Brain microvascular endothelial cell (primary cell): Measurements from ENCODE around the gene AMDHD1.

Source experiments
- DNase-seq: peaks from one replicate; pipeline ENCODE4 v3.0.0-alpha.2; 2020
- H3K27ac ChIP-seq: fragments of 250-450 bp; sonication (Bioruptor Pico); 2 replicates; pipeline ENCODE4 v1.5.1; 2020; ENCODE audit warnings: mild to moderate bottlenecking, moderate library complexity
- H3K27me3 ChIP-seq: fragments of 250-450 bp; sonication (Bioruptor Pico); replicated peaks from 2 replicates; pipeline ENCODE4 v1.5.1; 2020; ENCODE audit warnings: mild to moderate bottlenecking
- H3K36me3 ChIP-seq: fragments of 250-450 bp; sonication (Bioruptor Pico); replicated peaks from 2 replicates; pipeline ENCODE4 v1.5.1; 2020; ENCODE audit warnings: mild to moderate bottlenecking
- H3K4me3 ChIP-seq: 2 replicates; pipeline ENCODE4 v1.5.1; 2011; ENCODE audit warnings: low read depth, mild to moderate bottlenecking, control low read depth, low read length, moderate library complexity
- in situ Hi-C: cut with HindIII; loops from 2 replicates; pipeline ENCODE4 v1.10.0; 2017; ENCODE audit warnings: low sequenced_read_pairs, low pct_ligation_motif_present
- TF ChIP-seq, protein P1 (sequence below): IDR thresholded peaks from 2 replicates; pipeline ENCODE4 v1.5.1; 2011; ENCODE audit warnings: low read depth, mild to moderate bottlenecking, moderate library complexity, low read length, control low read depth, inconsistent platforms; ENCODE audit errors: missing control alignments

The AMDHD1 gene

DNA sequence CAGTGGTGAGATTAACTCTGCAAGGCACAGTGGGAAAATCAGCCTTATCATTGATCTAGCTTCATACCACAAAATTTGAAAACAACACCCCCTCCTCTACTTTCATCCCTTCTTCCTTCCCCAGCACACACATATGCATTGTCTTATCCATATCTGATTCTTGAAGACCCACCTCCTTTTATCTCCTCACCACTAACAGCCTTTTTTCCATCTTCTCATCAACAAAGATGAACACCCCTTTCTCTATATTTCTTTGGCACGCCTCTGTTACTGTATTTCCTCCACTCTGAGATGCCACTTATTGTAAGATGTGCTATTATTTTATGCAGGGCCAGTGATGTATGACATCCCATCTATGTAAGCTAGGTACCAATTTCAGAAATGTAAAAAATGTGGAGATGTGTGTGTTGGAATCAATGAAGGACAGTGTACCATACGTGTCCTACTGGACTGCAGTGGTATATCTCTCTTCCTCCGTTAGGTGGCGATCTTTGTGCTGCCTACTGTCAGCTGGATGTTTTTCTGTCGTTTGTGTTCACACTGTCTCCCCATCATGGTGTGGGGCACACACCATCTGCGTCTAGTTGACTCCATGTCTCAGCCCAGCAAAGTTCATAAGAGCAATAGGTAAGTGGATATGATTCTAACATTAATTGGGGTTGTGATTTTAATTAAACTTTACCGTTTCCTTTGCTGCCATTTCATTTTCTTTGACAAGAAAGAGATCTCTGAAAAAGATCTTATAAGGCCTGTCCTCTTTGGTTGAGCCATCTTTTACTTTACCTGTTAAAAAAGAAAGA lies 24.7 kb upstream of the AMDHD1 start:
- Histone ChIP-seq H3K27ac (no peak overlapping the region), H3K4me3 (no peak overlapping the region), H3K36me3 (no peaks in the 10 kb centered on the region), H3K27me3 (no peaks in the 10 kb centered on the region)
- in situ Hi-C loops = no loop called here
- DNase-seq = peak; percentile 53
- TF ChIP-seq, protein P1, sequence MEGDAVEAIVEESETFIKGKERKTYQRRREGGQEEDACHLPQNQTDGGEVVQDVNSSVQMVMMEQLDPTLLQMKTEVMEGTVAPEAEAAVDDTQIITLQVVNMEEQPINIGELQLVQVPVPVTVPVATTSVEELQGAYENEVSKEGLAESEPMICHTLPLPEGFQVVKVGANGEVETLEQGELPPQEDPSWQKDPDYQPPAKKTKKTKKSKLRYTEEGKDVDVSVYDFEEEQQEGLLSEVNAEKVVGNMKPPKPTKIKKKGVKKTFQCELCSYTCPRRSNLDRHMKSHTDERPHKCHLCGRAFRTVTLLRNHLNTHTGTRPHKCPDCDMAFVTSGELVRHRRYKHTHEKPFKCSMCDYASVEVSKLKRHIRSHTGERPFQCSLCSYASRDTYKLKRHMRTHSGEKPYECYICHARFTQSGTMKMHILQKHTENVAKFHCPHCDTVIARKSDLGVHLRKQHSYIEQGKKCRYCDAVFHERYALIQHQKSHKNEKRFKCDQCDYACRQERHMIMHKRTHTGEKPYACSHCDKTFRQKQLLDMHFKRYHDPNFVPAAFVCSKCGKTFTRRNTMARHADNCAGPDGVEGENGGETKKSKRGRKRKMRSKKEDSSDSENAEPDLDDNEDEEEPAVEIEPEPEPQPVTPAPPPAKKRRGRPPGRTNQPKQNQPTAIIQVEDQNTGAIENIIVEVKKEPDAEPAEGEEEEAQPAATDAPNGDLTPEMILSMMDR = peak; percentile 92

DNA sequence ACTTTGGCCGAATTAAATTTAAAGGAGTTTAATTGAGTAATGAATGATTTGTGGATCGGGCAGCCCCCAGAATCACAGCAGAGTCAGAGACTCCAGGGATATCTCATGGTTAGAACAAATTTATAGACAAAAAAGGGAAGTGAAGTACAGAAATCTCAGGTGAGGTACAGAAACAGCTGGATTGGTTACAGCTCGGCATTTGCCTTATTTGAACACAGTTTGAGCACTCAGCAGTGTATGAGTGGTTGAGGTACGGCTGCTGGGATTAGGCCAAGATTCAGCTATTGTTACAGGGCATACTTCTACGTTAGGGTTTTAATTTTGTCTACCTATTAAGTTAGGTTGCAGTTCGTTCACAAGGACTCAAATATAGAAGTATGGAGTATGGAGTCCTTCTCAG lies 24.0 kb upstream of the AMDHD1 start:
- H3K27ac ChIP-seq = no peak overlapping the region
- no peaks in the 10 kb centered on the region for H3K36me3 ChIP-seq
- no peaks in the 10 kb centered on the region for H3K27me3 ChIP-seq
- no peak for DNase-seq
- TF ChIP-seq, protein P1 = no peak
- no peak overlapping the region for H3K4me3 ChIP-seq
- in situ Hi-C loops = no loop called here

DNA sequence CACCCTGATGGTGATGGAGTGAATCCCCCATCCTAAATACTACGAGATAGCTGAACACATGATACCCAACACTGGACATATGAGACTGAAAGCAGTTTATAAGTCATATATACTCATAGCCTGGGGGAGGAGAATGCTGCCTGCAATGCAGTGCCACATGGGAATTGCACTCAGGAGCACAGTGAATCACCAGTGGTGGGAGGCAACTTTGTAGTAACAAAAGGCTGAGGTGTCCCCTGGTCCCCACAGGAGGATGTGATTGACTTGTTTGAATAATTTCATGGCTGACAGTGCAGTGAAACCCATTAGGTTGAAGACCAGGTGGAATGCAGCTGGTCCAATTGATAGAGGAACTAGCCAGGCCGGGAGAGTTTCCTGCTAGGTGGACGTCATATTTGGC lies 20.9 kb upstream of the AMDHD1 start:
- TF ChIP-seq, protein P1 = no peak
- Histone ChIP-seq H3K27me3 (no peaks in the 10 kb centered on the region), H3K27ac (no peak overlapping the region), H3K36me3 (no peaks in the 10 kb centered on the region), H3K4me3 (no peak overlapping the region)
- peak; percentile 59 for DNase-seq
- in situ Hi-C loops = no loop called here

DNA sequence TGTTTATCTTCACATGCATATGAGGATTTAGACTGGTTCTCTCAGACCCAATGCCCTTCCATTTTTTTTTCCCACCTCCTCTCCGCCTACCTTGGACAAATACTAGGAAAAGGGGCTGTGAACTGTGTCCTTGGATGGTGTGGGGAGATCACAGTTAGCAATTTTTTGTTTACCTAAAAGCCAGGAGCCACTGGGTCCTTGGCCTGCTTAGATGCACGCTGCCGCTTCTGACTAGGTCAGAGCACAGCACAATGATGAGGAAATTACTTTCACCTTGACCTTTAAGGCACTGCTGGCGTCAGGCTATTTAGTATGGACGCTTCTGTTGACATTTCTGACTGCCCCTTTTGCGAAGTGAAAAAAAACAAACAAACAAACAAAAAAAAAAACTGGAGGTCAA lies 2.6 kb upstream of the AMDHD1 start:
- H3K36me3 ChIP-seq = no peaks in the 10 kb centered on the region
- no peaks in the 10 kb centered on the region for H3K27me3 ChIP-seq
- in situ Hi-C loops = no loop called here
- H3K27ac ChIP-seq = no peak overlapping the region
- DNase-seq = no peak
- no peak overlapping the region for H3K4me3 ChIP-seq
- TF ChIP-seq, protein P1 = no peak

DNA sequence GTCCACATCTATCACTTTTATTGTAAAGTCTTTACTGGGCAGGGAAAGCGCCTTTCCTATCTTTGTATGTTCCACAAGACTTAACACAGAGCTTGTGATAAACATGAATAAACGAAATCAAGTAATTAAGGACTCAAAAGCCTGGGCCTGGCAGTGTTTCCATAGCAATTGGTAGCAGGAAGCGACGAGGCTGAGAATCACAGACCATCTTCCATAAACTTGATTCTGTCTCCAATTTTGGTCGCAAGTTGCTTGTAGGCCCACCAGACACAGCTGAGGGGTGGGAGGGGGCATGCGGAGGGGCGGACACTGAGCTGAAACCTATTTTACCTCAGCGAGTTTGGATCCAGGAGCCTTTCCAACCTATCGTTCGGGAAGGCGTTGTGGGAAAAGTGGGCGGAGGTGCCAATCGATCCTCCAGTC lies 1.0 kb upstream of the AMDHD1 start:
- Histone ChIP-seq H3K27me3 (peaks cover 4% of the 10 kb centered on the region), H3K36me3 (no peaks in the 10 kb centered on the region), H3K27ac (no peak overlapping the region), H3K4me3 (peak overlapping the region; percentile 74)
- DNase-seq = no peak
- TF ChIP-seq, protein P1 = no peak
- in situ Hi-C loops = no loop called here
